Measurements from ENCODE around the gene HYKK.
"Not testable (repeated sequence)": the region's sequence is repeated elsewhere in the genome, so short reads cannot be mapped to it uniquely, and the experiment has no call there.

The HYKK gene

GRCh38 chr15:78540141-78540870 is 32.9 kb downstream of the HYKK start, which contains the start of gene PSMA4:
Gene PSMA4 (plus strand): TSS chr15:78540444. CDS start chr15:78541928, 1,484 bp downstream.
- DNase-seq (ENCODE audit: low read depth): peak; percentile 92

DNA sequence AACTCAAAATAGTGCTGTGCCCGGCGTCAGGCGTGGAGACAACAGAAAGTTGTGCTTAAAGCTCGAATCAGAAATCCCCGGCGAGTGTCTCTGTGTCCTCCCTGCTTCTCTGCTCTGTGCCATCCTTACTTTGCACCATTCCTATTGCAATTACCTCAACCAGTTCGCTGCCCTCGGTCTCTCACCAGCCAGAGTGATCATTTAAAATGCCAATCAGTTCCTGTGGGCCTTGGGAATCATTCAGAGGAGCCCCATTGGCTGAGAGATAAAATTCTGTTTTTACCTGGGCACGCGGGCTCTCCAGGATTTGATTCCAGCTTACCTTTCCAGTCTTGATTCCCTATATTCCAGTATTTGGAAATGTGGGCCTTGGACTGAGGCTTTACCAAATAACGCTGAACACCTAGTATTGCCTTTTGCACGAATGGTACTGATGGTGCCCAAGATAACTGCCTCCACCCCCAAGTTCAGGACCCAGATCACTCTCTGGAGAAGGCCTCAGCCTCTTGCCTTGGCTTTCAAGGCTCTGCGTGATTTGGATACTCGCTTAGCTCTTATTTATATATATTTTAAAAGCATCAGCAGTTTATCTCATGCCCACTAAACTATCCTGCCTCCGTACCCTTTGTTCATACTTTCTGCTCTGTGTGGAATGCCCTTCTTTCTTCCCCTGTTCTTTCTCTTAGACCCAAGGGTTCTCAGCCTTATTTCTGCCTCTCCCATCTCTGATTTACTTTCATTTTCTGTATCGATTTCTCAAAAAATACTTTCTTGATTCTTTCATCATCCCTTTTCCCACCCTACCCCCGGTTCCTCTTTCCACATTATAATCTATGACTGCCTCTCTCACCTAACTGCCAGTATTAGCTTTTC is 33.7 kb downstream of the HYKK start:
- DNase-seq (ENCODE audit: low read depth): no peak

DNA sequence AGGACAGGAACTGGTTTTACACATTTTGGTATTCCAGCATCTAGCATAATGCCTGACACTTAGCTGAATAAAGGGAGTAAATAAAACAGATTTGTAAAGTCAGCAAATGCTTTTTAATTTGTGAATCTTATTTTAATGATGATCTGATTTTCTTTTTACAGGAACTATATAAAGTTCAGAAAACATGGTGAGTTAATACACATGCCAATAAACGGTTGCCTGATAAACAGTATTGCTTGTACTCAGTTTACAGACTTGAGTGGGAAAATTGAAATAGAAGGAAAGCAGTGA is 34.3 kb downstream of the HYKK start:
- no peak for DNase-seq (ENCODE audit: low read depth)

DNA sequence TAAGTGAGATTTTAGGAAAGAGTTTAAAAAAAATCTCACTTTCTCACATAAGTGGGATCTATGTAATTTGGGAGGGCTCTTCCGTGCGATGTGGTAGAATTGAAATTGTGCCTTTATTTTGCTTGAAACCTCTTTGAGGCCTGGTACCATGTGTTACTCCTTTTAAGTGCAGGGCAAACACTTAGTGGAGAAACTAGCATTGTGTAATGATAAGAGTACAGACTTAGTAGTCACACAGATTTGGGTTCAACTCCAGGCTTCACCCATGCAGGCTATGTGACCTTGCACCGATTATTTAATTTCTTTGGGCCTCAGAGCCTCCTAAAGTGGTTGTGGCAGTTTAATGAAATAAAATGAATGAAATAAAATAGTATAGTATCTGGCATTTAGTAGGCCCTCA is 35.3 kb downstream of the HYKK start:
- no peak for DNase-seq (ENCODE audit: low read depth)

DNA sequence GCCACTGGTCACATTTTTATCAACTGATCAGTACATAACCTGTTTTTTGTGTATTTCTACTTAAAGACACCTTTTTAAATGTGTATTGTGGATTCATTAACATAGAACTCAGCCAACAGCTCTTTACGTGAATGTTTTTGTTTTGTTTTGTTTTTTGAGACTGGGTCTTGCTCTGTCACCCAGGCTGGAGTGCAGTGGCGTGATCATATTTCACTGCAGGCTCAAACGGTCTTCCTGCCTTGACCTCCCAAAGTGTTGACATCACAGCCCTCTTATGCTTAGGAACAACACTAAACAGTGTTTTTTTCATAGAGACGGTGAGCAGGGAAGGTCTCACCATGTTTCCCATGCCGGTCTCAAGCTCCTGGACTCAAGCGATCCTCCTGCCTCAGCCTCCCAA is 42.8 kb downstream of the HYKK start:
- no peak for DNase-seq (ENCODE audit: low read depth)

DNA sequence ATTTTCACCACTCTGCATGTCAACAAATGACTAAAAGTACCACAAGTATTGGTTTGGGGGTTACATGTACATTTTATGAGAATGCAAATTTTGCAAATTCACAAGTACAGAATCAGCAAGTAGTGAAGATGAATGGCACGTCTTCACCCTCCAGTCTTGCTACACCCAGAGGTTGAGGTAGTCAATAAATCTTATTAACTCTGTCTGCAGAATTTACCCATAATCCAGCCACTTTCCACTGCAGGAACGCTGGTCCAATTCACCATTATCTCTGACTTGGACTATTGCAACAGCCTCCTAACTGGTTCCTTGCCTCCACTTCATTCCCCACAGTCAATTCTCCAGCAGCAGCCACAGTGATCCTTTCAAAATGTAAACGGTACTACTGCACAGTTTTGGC is 43.4 kb downstream of the HYKK start:
- no peak for DNase-seq (ENCODE audit: low read depth)

DNA sequence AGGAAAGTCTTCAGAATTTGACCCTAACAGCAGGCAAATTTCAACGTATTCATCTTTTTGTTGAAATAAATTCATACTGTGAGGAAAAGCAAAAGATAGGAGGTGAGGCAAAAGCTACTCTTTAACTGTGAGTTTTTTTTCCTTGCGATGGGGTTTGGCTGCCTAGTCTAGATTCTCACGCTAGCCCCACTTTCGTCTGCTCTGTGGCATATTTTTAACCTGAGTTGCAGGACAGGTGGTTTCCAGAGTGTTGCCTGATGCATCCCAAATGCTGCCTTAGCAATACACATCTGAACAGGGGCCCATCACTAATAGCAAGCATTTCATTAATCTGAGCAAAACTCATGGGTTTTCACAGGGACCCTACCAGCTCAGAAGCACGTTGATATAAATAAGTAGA is 44.5 kb downstream of the HYKK start:
- no peak for DNase-seq (ENCODE audit: low read depth)

GRCh38 chr15:78552597-78552996 is 45.2 kb downstream of the HYKK start:
- no peak for DNase-seq (ENCODE audit: low read depth)

DNA sequence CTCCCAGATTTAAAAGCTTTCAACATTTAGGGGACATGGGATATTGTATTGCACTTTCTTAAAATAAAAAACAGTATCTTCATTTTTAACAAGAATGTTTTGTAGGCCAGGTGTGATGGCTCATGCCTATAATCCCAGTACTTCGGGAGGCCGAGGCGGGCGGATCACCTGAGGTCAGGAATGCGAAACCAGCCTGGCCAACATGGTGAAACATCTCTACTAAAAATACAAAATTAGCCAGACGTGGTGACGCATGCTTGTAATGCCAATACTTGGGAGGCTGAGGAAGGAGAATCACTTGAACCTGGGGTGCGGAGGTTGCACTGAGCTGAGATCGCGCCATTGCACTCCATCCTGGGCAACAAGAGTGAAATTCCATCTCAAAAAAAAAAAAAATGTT is 52.8 kb downstream of the HYKK start:
- DNase-seq (ENCODE audit: low read depth): not testable (repeated sequence)

DNA sequence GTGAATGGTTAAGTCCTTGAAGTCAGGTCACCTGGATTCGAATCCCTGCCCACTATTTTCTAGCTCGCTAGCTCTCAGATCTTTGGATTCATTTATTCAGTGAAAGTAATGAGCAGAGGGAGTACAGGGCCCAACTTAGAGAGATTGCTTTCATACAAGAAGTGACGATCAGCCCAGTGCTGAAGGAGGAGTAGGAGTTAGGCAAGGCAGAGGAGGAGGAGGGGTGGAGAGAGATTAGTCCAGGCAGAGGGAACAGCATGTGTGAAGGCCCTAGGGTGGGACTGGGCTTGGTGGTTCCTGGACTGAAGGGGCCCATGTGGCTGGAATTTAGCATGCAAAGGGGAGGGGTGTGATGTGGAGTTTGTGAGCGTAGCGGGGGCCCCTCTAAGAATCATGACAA is 54.1 kb downstream of the HYKK start:
- DNase-seq (ENCODE audit: low read depth): no peak

- no peak for DNase-seq (ENCODE audit: low read depth)
Observed at GRCh38 chr15:78563092-78563491, 55.7 kb downstream of the HYKK start.

DNA sequence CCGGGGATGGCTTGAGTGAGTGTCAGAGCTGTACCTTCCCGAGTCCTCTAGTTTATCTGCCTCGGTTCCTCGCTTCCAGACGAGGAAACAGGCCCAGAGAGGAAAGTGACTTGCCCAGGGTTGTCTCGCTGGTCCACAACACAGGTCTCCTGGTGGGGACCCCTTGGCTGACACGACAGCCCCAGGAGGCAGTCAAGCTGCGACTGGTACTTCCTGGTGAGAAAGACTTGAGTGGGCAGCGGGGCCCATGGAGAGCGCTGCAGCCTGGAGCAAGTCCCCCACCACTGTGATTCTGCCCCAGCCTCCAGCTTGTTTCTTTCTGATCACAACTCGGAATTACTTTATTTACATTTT is 57.3 kb downstream of the HYKK start:
- DNase-seq (ENCODE audit: low read depth): no peak

DNA sequence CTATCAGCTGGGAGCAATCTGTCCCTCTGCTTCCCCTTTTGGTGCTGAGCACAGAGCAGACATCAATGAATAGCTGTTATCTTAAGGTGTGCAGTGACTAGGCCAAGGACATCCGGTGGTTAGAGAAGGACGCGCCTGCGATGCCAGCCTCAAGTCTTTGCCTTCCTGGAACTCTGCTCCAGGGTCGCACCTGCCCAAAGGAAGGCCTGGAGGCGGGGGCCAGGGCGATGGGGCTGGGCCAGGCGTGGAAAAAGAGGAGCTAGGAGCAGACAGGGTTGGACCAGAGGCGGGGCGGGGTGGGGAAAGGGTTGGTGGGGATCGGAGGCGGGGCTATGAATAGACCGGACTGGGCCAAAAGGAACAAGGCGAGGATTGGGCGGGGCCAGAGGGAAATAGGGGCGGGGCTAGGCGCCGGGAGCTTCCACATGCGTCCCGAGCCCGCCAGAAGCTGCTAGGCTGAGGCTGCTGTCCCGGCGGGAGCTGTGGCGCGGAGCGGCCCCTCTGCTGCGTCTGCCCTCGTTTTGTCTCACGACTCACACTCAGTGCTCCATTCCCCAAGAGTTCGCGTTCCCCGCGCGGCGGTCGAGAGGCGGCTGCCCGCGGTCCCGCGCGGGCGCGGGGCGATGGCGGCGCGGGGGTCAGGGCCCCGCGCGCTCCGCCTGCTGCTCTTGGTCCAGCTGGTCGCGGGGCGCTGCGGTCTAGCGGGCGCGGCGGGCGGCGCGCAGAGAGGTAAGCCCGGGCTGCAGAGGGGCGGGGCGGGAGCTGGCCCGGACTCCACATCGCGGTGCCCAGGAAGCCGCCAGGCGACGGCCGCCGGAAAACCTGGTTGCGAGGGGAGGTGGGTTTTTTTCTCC is 57.9 kb downstream of the HYKK start, which contains the start of gene CHRNA5:
Gene CHRNA5 (plus strand): TSS at position 424 of the 854 bp plus-strand sequence. CDS start 200 bp downstream, at position 624.
- peak; percentile 78 for DNase-seq (ENCODE audit: low read depth)

DNA sequence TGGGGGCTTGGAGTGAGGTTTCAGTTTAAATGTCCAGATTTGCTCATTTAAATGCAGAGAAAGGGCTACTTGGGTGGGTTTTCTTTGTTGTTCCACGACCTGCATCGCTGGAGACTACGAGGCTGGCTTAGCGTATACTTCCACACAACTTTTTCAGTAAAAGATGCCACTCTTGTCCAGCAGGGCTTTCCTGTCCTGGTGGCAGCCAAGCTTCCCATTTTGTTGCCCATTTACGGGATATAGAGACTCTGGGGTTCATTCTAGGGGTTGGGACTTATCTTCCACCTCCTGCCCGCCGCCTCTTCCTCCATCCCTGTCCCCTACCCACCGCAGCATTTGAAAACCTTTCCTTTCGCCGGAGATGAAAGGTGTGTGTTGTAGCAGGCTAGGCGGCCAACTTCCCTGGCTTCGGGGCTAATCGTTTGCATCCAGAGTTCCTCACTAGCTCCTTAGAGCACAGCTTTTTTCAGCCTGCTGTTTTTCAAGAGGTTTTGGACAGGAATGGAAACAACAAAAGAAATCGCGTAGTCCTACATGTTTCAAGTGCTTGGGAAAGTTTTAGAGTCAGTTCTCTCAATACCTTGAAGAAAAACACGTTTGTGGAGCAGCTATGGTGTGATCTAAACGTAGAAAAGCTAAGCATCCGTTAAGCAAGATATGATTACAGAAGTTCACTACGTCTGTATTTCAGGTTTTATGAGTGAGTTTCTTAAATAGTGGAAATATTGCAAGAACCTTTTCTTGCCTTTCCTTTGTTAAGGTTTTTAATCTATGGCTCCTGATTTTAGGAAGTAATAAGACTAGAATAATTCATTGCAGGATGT is 58.8 kb downstream of the HYKK start:
- DNase-seq (ENCODE audit: low read depth): no peak

DNA sequence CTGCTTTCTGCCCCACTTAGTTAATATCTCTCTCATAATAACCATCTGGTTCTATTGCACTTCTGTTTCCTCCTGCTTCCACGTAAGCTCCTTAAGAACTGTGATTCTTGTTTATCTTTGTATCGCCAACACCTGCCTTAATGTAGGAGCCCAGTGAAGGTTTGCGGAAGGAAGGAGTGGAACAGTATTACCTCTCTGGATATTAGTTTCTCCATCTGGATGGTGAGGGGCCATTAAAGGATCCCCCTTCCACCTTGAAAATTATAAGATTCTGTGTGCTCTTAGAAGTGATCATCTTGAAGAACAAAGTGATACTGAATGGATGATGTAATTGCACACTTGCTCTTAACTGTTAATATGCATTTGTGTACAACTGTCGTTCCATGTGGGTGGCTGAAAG is 60.2 kb downstream of the HYKK start:
- no peak for DNase-seq (ENCODE audit: low read depth)

DNA sequence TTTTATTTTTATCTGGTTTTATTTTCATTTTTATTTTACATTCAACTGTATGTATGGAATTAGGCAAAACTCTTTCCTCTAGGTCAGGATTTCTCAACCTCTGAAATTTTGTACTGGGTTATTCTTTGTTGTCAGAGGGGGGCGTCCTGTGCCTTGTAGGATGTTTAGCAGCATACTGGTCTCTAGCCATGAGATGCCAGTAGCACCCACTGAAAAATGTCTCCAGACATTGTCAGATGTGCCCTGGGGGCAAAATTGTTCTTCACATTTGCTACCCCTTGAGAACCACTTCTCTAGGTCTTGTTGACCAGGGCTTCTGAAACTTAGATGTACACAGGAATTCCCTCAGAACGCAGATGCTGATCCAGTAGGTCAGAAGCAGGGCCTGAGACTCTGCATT is 63.3 kb downstream of the HYKK start:
- no peak for DNase-seq (ENCODE audit: low read depth)

- DNase-seq (ENCODE audit: low read depth): no peak
Observed at GRCh38 chr15:78571382-78571781, 64.0 kb downstream of the HYKK start.

- DNase-seq (ENCODE audit: low read depth): no peak
Observed at GRCh38 chr15:78573416-78573815, 66.0 kb downstream of the HYKK start.

GRCh38 chr15:78574944-78575343 is 67.6 kb downstream of the HYKK start:
- DNase-seq (ENCODE audit: low read depth): no peak
